ENCODE results near the gene CELA1.

The CELA1 gene

GRCh38 chr12:51374361-51374760 lies 27.9 kb upstream of the CELA1 start:
- no peak for DNase-seq

GRCh38 chr12:51373187-51373586 lies 26.7 kb upstream of the CELA1 start:
- DNase-seq: no peak

- no peak for DNase-seq
Observed at GRCh38 chr12:51372021-51372420, 25.5 kb upstream of the CELA1 start.

GRCh38 chr12:51371295-51371953 lies 24.9 kb upstream of the CELA1 start:
- DNase-seq: peak; percentile 100

DNA sequence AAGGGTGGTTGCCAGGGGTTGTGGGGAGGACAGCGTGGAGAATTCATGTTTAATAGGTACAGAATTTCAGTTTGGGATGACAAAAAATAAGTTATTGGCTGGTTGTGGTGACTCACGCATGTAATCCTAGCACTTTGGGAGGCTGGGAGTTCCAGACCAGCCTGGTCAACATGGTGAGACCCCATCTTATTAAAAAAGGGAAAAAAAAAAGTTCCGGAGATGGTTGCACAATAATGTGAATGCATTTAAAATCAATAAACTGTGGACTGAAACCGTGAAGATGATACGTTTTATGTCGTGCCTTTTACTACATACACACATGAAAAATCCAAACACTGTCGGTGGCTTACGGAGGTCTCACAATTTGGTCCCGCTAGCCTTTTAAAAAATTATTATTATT lies 24.2 kb upstream of the CELA1 start:
- DNase-seq: no peak

DNA sequence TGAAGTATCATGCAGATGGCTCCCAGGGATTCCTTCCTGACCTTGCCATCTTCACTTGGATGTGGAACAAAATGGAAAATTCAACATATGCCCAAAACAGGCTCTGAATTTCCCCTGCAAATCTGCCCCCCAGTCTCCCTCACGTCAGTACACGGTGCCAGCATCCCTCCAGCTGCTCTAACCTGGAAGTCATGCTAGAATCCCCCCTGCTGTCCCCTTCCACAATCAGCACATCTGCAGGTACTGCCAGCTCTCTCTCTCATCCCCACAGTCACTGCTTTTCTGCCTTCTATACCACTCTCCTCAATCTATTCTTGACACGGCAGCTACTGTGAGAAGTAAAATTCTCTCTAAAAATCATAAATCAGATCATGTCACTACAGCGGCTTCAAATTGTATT lies 23.1 kb upstream of the CELA1 start:
- DNase-seq: no peak

- DNase-seq: peak; percentile 64
Observed at GRCh38 chr12:51368640-51369517, 22.4 kb upstream of the CELA1 start.

DNA sequence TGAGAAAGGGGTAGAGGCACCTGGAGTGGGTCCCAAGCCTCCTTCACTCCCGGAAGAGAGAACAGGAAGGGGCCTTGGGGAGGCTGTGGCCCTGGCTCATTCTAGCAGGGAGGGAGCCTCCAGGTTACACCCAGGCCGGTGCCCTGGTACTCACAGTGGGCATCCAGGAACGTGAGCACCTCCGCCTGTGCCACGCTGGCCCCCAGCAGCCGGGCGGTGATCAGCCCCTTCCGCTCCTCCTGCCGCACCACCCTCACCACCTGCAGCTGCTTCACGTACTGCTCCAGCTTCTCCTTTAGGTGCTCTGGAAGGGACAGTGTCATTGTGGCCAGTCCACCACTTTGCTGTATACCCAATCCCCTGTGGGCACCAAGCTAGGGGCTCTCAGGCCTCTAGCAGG lies 18.8 kb upstream of the CELA1 start:
- no peak for DNase-seq

- no peak for DNase-seq
Observed at GRCh38 chr12:51364001-51364400, 17.5 kb upstream of the CELA1 start.

- no peak for DNase-seq
Observed at GRCh38 chr12:51362747-51363342, 16.4 kb upstream of the CELA1 start.

DNA sequence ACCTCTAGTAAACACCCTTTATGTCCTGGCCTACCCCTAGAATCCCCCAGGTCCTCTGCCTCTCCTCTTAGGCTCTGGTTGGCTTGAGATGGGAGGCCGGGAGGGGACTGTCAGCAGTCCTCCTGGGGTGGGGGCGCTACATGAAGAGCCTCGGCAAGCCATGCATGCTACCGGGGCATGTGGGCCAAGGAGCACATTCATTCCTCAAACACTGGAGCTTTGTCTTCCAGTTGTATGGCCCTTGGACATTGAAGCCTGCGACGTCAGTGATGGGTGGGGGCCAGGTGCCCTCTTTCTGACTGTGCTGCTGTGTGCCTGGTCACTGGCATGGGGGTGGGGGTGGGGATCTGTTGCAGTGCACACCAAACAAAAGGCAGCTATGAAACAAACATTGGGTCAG lies 15.8 kb upstream of the CELA1 start:
- no peak for DNase-seq

GRCh38 chr12:51361161-51362016 lies 14.9 kb upstream of the CELA1 start:
- no peak for DNase-seq

DNA sequence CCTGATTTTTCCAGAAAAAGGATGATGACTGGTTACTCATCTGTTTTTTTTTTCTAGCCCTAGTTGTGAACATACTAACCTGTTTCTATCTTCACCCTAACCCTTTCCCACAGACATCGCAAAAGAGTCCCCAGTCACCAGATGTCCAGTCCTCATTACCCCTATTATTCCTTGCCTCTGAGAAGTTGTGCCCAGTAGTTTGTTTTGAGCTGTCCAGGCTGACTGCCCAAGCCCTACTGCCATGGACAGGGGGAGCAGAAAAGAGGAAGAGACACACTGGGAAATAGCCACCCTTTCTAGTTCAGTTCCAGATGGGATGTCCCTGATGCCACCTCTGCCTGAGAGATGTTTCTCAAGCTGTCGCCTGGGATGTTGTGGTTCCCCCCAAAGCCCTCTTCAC lies 13.8 kb upstream of the CELA1 start:
- DNase-seq: no peak

GRCh38 chr12:51359851-51360250 lies 13.4 kb upstream of the CELA1 start:
- DNase-seq: no peak

DNA sequence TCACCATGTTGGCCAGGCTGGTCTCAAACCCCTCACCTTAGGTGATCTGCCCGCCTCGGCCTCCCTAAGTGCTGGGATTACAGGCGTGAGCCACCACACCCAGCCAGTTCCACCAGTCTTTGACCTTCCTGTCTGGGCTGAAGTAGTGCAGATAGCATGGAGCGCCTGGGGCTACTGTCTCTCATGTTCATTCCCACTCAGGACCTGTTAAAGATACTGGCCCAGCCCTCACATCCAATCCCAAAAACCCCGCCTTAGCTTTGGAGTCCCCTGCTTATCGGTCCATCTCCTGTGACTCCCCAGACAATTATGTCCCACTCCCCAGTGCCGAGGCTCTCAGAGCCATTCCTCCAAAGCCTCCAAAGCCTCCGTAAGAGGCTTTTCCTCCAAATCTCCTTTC lies 12.0 kb upstream of the CELA1 start:
- DNase-seq: peak; percentile 66

- no peak for DNase-seq
Observed at GRCh38 chr12:51357374-51358047, 11.0 kb upstream of the CELA1 start.

GRCh38 chr12:51351913-51352532 lies 5.5 kb upstream of the CELA1 start:
- DNase-seq: peak; percentile 91

DNA sequence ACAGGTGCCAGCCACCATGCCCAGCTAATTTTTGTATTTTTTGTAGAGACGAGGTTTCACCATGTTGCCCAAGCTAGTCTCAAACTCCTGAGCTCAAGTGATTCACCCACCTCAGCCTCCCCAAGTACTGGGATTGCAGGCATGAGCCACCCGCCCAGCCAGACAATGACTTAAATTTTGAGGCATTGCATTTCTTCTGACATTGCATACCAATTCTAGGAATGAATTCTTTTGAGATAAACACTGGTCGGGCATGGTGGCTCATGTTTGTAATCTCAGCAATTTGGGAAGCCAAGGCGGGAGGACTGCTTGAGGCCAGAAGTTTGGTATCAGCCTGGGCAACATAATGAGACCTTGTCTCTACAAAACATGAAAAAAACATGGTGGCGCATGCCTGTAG lies 2.5 kb upstream of the CELA1 start:
- DNase-seq: no peak

- peak; percentile 87 for DNase-seq
Observed at GRCh38 chr12:51348116-51348515, 1.6 kb upstream of the CELA1 start.

DNA sequence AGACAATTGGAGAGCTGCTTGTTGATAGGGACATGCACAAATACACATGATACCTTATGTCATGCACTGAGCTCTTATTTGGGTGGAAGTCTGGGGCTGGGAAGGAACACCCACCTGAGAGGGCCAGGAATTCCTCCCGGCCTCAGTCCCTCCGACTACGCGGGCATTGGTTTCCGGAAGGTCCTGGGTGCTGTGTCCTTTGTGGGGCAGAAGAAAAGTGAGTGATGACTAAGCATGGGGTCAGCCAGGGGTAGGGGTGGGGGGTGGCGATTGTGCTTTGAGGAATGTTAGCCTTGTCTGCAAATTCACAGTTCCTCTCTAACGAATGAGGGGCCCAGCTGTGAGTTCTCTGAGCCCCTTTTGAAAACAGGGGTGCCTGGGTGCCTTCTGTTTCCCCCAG lies 798 bp downstream of the CELA1 start:
- peak; percentile 79 for DNase-seq

DNA sequence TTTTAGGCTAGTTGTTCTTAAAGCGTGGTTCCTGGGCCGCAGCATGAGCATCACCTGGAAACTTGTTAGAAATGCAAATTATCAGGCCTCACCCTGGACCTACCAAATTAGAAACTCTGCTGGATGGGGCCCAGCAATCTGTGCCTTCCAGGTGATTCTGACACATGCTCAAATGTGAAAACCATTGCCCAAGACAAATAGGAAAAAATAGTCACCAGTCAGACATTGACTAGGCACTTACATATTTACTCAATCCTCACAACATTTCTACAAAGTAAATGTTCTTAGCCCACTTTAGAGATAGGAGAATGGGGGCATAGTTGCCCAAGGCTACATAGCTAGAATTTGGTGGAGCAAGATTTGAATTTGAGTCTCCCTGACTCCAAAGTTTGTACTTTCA lies 3.3 kb downstream of the CELA1 start:
- no peak for DNase-seq

- DNase-seq: no peak
Observed at GRCh38 chr12:51342416-51342815, 4.1 kb downstream of the CELA1 start.

Data from islet precursor cell (in vitro differentiated cells).